NCI-H446 (cell line): ENCODE measurements around the gene ACTL6B.
A peak's percentile ranks its signal among the peaks of the same experiment; 100 is the strongest.
"Not testable (repeated sequence)": the region's sequence is repeated elsewhere in the genome, so short reads cannot be mapped to it uniquely, and the experiment has no call there.

Source experiments
- DNase-seq, 2 experiments: peaks; one replicate each; lab custom pipeline; 2025; lab: John Stamatoyannopoulos, UW

The ACTL6B gene

GRCh38 chr7:100671353-100672327, 15.4 kb upstream of the ACTL6B start:
- no peak for DNase-seq

- no peak for DNase-seq
These were observed 13.8 kb upstream of the ACTL6B start for GRCh38 chr7:100670074-100670473.

GRCh38 chr7:100669106-100669505, 12.9 kb upstream of the ACTL6B start:
- not testable (repeated sequence) for DNase-seq

GRCh38 chr7:100668069-100668449, 11.8 kb upstream of the ACTL6B start:
- DNase-seq, result no peak

- DNase-seq, result no peak
These were observed 11.3 kb upstream of the ACTL6B start for GRCh38 chr7:100667331-100668068.

- no peak for DNase-seq
These were observed 9.0 kb upstream of the ACTL6B start for GRCh38 chr7:100665168-100665726.

- DNase-seq, result not testable (repeated sequence)
These were observed 6.0 kb upstream of the ACTL6B start for GRCh38 chr7:100662194-100662776.

- DNase-seq, result no peak
These were observed 1.1 kb downstream of the ACTL6B start for GRCh38 chr7:100654908-100655831.

GRCh38 chr7:100649826-100650565, 6.3 kb downstream of the ACTL6B start:
- no peak for DNase-seq

- DNase-seq, result no peak
These were observed 13.7 kb downstream of the ACTL6B start for GRCh38 chr7:100642534-100642907.

- no peak for DNase-seq
These were observed 14.3 kb downstream of the ACTL6B start for GRCh38 chr7:100641860-100642533.

- no peak for DNase-seq
These were observed 14.8 kb downstream of the ACTL6B start, which contains the start of gene TFR2 for GRCh38 chr7:100641463-100641859. Gene TFR2, minus strand, starts transcription at chr7:100641552. Its CDS starts 43 bp downstream, at chr7:100641509.

GRCh38 chr7:100640517-100641440, 15.5 kb downstream of the ACTL6B start:
- no peak for DNase-seq

GRCh38 chr7:100639995-100640516, 16.2 kb downstream of the ACTL6B start:
- no peak for DNase-seq

GRCh38 chr7:100632951-100633717, 23.1 kb downstream of the ACTL6B start:
- peak in 1 of 2 experiments; percentile 16 for DNase-seq

- no peak for DNase-seq
These were observed 26.2 kb downstream of the ACTL6B start for GRCh38 chr7:100630066-100630465.

GRCh38 chr7:100629117-100629716, 27.0 kb downstream of the ACTL6B start:
- no peak for DNase-seq
